ENCODE data around the gene FCHSD2. TPM values are rescaled to one million over a fixed set of nuclear protein-coding genes. Genes with fewer than 3 reads are reported as not detected.

The FCHSD2 gene
- total and polyA plus RNA-seq, 4 donors: 7.6 to 18.7 (median 9.9) TPM

GRCh38 chr11:72851726-72852125 is 290.4 kb downstream of the FCHSD2 start:
- WGBS: 95% methylated on average over 4 of the region's 4 CpGs
- TF ChIP-seq, protein P1, sequence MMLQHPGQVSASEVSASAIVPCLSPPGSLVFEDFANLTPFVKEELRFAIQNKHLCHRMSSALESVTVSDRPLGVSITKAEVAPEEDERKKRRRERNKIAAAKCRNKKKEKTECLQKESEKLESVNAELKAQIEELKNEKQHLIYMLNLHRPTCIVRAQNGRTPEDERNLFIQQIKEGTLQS (IDR thresholded peaks at IDR 0.05): no peak
- no peak for TF ChIP-seq HNF4A (conservative IDR thresholded peaks at IDR 0.05)
- TF ChIP-seq, protein P2, sequence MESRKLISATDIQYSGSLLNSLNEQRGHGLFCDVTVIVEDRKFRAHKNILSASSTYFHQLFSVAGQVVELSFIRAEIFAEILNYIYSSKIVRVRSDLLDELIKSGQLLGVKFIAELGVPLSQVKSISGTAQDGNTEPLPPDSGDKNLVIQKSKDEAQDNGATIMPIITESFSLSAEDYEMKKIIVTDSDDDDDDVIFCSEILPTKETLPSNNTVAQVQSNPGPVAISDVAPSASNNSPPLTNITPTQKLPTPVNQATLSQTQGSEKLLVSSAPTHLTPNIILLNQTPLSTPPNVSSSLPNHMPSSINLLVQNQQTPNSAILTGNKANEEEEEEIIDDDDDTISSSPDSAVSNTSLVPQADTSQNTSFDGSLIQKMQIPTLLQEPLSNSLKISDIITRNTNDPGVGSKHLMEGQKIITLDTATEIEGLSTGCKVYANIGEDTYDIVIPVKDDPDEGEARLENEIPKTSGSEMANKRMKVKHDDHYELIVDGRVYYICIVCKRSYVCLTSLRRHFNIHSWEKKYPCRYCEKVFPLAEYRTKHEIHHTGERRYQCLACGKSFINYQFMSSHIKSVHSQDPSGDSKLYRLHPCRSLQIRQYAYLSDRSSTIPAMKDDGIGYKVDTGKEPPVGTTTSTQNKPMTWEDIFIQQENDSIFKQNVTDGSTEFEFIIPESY (IDR thresholded peaks at IDR 0.05): no peak
- no peak for TF ChIP-seq HNF4G (IDR thresholded peaks at IDR 0.05)
- TF ChIP-seq, protein P3, sequence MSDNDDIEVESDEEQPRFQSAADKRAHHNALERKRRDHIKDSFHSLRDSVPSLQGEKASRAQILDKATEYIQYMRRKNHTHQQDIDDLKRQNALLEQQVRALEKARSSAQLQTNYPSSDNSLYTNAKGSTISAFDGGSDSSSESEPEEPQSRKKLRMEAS (IDR thresholded peaks at IDR 0.05): no peak
- TF ChIP-seq FOXA1 (IDR thresholded peaks at IDR 0.05): no peak
- no peak for TF ChIP-seq JUND (IDR thresholded peaks at IDR 0.05)
- TF ChIP-seq RXRA (IDR thresholded peaks at IDR 0.05): no peak
- TF ChIP-seq TAF1 (conservative IDR thresholded peaks at IDR 0.05): no peak
- TF ChIP-seq, protein P4, sequence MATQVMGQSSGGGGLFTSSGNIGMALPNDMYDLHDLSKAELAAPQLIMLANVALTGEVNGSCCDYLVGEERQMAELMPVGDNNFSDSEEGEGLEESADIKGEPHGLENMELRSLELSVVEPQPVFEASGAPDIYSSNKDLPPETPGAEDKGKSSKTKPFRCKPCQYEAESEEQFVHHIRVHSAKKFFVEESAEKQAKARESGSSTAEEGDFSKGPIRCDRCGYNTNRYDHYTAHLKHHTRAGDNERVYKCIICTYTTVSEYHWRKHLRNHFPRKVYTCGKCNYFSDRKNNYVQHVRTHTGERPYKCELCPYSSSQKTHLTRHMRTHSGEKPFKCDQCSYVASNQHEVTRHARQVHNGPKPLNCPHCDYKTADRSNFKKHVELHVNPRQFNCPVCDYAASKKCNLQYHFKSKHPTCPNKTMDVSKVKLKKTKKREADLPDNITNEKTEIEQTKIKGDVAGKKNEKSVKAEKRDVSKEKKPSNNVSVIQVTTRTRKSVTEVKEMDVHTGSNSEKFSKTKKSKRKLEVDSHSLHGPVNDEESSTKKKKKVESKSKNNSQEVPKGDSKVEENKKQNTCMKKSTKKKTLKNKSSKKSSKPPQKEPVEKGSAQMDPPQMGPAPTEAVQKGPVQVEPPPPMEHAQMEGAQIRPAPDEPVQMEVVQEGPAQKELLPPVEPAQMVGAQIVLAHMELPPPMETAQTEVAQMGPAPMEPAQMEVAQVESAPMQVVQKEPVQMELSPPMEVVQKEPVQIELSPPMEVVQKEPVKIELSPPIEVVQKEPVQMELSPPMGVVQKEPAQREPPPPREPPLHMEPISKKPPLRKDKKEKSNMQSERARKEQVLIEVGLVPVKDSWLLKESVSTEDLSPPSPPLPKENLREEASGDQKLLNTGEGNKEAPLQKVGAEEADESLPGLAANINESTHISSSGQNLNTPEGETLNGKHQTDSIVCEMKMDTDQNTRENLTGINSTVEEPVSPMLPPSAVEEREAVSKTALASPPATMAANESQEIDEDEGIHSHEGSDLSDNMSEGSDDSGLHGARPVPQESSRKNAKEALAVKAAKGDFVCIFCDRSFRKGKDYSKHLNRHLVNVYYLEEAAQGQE (IDR thresholded peaks at IDR 0.05): no peak
- no peak for TF ChIP-seq GABPA (IDR thresholded peaks at IDR 0.05 in 1 of 2, conservative IDR thresholded peaks at IDR 0.05 in 1 of 2)
- TF ChIP-seq NR2F2 (IDR thresholded peaks at IDR 0.05): no peak
- no peak for TF ChIP-seq RAD21 (IDR thresholded peaks at IDR 0.05)
- no peak for TF ChIP-seq CTCF (IDR thresholded peaks at IDR 0.05; ENCODE audit: low read depth, low read length, missing input control)
- no peak for TF ChIP-seq FOXA2 (IDR thresholded peaks at IDR 0.05)
- no peak for TF ChIP-seq EGR1 (IDR thresholded peaks at IDR 0.05; ENCODE audit: low read depth in 2 of 2)
- TF ChIP-seq SP1 (IDR thresholded peaks at IDR 0.05): no peak
- no peak for TF ChIP-seq YY1 (IDR thresholded peaks at IDR 0.05)

More at GRCh38 chr11:72851726-72852125, 290.4 kb downstream of the FCHSD2 start:
- H3K27ac ChIP-seq (ENCODE audit: low read depth in 1 of 2, low read length in 2 of 2): no peak overlapping the region
- no peaks in the 10 kb centered on the region for H3K27me3 ChIP-seq (ENCODE audit: control insufficient read depth in 4 of 4, insufficient read depth in 4 of 4, low read length in 3 of 4)
- no peak overlapping the region for H3K4me3 ChIP-seq (ENCODE audit: low read depth in 1 of 3, low read length in 3 of 3)
- H3K9me3 ChIP-seq (ENCODE audit: control insufficient read depth in 4 of 4, low read length in 3 of 4): no peaks in the 10 kb centered on the region
- no peaks in the 10 kb centered on the region for H3K4me1 ChIP-seq (ENCODE audit: control insufficient read depth in 4 of 4, insufficient read depth in 4 of 4, low read length in 3 of 4)
- no peak overlapping the region for H3K9ac ChIP-seq (ENCODE audit: low read depth in 1 of 2, low read length in 2 of 2)
- no peak for DNase-seq (ENCODE audit: low spot score)
- H3K36me3 ChIP-seq (ENCODE audit: control insufficient read depth in 4 of 4, insufficient read depth in 3 of 4, low read depth in 1 of 4, low read length in 3 of 4): peaks cover 0 to 3% (median 2%) of the 10 kb centered on the region in 4 donors

Data from liver (tissue), 9 donors.